K562 (cell line): ENCODE measurements around the gene NXN. TPM values are rescaled to one million over a fixed set of nuclear protein-coding genes. Genes with fewer than 3 reads are reported as not detected.

Experiments
- ATAC-seq: fragments of 200-7000 bp; cut with Tn5 transposase; 3 replicates; pipeline ENCODE4 v1.9.1; 2020; ENCODE audit warnings: moderate library complexity
- BruUV-seq: library from RNA; stranded (reverse); fragments of 400-500 nt; replicated peaks from 2 replicates; lab custom pipeline; 2021; lab: Mats Ljungman, UMichigan
- CTCF ChIA-PET: fragments of 300-600 bp; formaldehyde crosslinking; extraction: SDS; loops from one replicate; lab custom pipeline; 2021; ENCODE audit warnings: low intra/inter-chr PET ratio; lab: Yijun Ruan, JAX
- POLR2A ChIA-PET: fragments of 300-600, 350-650 bp; sonication (Branson Sonifier 250); formaldehyde crosslinking; extraction: SDS; loops from one replicate; lab custom pipeline; 2021; ENCODE audit warnings: antibody characterized with exemption, inconsistent platforms; lab: Yijun Ruan, JAX
- DNase-seq, 4 experiments: peaks; one replicate each; pipeline versions ENCODE4 v3.0.0 to v3.0.0-alpha.2; 2011 to 2018; ENCODE audit warnings: low spot score in 3 of 4, mixed read lengths in 3 of 4; ENCODE audit errors: extremely low read depth in 1 of 4
- FAIRE-seq: peaks from 2 replicates; lab custom pipeline; 2011; peaks lifted over from hg19 to GRCh38; lab: Jason Lieb, UNC
- H2AFZ ChIP-seq: 2 replicates; pipeline ENCODE4 v1.6.0; 2011; ENCODE audit warnings: low read depth, low read length, control low read depth, inconsistent platforms
- H3K27ac ChIP-seq: fragments of 200-600 bp; 3 replicates; pipeline ENCODE4 v1.8.0; 2011; ENCODE audit warnings: low read depth, mild to moderate bottlenecking, control low read depth, inconsistent platforms, low read length, moderate library complexity, mixed read lengths; ENCODE audit errors: extremely low read depth
- H3K27me3 ChIP-seq, 2 experiments: fragments of 300-600 bp in 1 of 2; 2 replicates in 1 of 2; 3 replicates in 1 of 2; pipeline versions ENCODE4 v1.6.0 to v1.8.0; 2011; ENCODE audit warnings: inconsistent platforms in 2 of 2, low read length in 2 of 2, mild to moderate bottlenecking in 1 of 2, mixed read lengths in 1 of 2, moderate library complexity in 1 of 2; ENCODE audit not compliant: control insufficient read depth in 2 of 2, insufficient read depth in 2 of 2
- H3K36me3 ChIP-seq: fragments of 300-600 bp; 3 replicates; pipeline ENCODE4 v1.8.0; 2011; ENCODE audit warnings: mild to moderate bottlenecking, low read length, inconsistent platforms; ENCODE audit not compliant: control insufficient read depth, insufficient read depth
- H3K4me1 ChIP-seq, 2 experiments: fragments of 200-600 bp in 1 of 2; replicated peaks in 1 of 2; 2 replicates in 1 of 2; 3 replicates in 1 of 2; pipeline versions ENCODE4 v1.5.1 to v1.8.0; 2011; ENCODE audit warnings: inconsistent platforms in 2 of 2, low read length in 2 of 2, mild to moderate bottlenecking in 1 of 2, mixed read lengths in 1 of 2, moderate library complexity in 1 of 2; ENCODE audit not compliant: control insufficient read depth in 2 of 2, insufficient read depth in 2 of 2
- H3K4me2 ChIP-seq: 2 replicates; pipeline ENCODE4 v1.6.1; 2011; ENCODE audit warnings: low read length, control low read depth, inconsistent platforms, mixed read lengths; ENCODE audit not compliant: insufficient read depth
- H3K4me3 ChIP-seq: fragments of 200-600 bp; sonication (generic), shearing (Covaris generic); 2 replicates; pipeline ENCODE4 v1.5.1; 2016; ENCODE audit warnings: control low read depth, inconsistent platforms
- H3K79me2 ChIP-seq: fragments of 200-600 bp; 3 replicates; pipeline ENCODE4 v1.8.0; 2011; ENCODE audit warnings: low read length, inconsistent platforms; ENCODE audit not compliant: control insufficient read depth, insufficient read depth
- H3K9ac ChIP-seq, 2 experiments: 2 replicates each; pipeline versions ENCODE4 v1.6.0 to v1.6.1; 2011; ENCODE audit warnings: low read depth in 2 of 2, low read length in 2 of 2, control low read depth in 1 of 2, inconsistent platforms in 1 of 2, mild to moderate bottlenecking in 1 of 2, mixed read lengths in 1 of 2; ENCODE audit not compliant: insufficient read depth in 1 of 2
- H3K9me1 ChIP-seq: one replicate; pipeline ENCODE4 v1.6.0; 2011; ENCODE audit warnings: inconsistent platforms, mild to moderate bottlenecking, low read length, moderate library complexity; ENCODE audit not compliant: control insufficient read depth, insufficient read depth
- H3K9me3 ChIP-seq: replicated peaks from 2 replicates; pipeline ENCODE4 v1.5.1; 2011; ENCODE audit warnings: low read depth, low read length, inconsistent platforms; ENCODE audit not compliant: control insufficient read depth, insufficient read depth
- H4K20me1 ChIP-seq: replicated peaks from 2 replicates; pipeline ENCODE4 v1.6.1; 2011; ENCODE audit warnings: low read length, inconsistent platforms, mixed read lengths; ENCODE audit not compliant: control insufficient read depth, insufficient read depth
- ARNT ChIP-seq, 2 experiments: fragments of 450-650 bp; IDR thresholded peaks; 2 replicates each; pipeline ENCODE4 v1.6.1; 2016; ENCODE audit warnings: mild to moderate bottlenecking in 1 of 2
- EP300 ChIP-seq: IDR thresholded peaks from 2 replicates; pipeline ENCODE4 v1.6.1; 2012; ENCODE audit warnings: low read length, improper control_type of control experiment
- ETS2 ChIP-seq: IDR thresholded peaks from 2 replicates; pipeline ENCODE4 v1.6.1; 2016; ENCODE audit warnings: borderline replicate concordance, missing genetic modification characterization, mild to moderate bottlenecking, moderate library complexity, missing compliant biosample characterization; ENCODE audit not compliant: poor library complexity, severe bottlenecking
- HMG20B ChIP-seq: fragments of 250-450 bp; sonication (Bioruptor Pico); IDR thresholded peaks from 2 replicates; pipeline ENCODE4 v1.5.0; 2021; ENCODE audit warnings: mild to moderate bottlenecking
- MCM5 ChIP-seq: fragments of 450-650 bp; IDR thresholded peaks from 2 replicates; pipeline ENCODE4 v1.6.1; 2016; ENCODE audit warnings: low read depth
- RBM14 ChIP-seq: fragments of 200-400 bp; formaldehyde crosslinking; IDR thresholded peaks from 2 replicates; pipeline ENCODE4 v1.6.1; 2018; ENCODE audit warnings: low read depth, mild to moderate bottlenecking, low read length, moderate library complexity, borderline replicate concordance; ENCODE audit not compliant: insufficient read depth
- TOE1 ChIP-seq, 2 experiments: fragments of 450-650 bp in 1 of 2; sonication (generic) in 1 of 2; formaldehyde crosslinking in 1 of 2; IDR thresholded peaks; 2 replicates each; pipeline versions ENCODE4 v1.7.1 to v1.8.0; 2016 to 2022; ENCODE audit warnings: borderline replicate concordance in 2 of 2, mild to moderate bottlenecking in 2 of 2, antibody characterized with exemption in 1 of 2, inconsistent platforms in 1 of 2, low read depth in 1 of 2, missing genetic modification reagents in 1 of 2, moderate library complexity in 1 of 2
- XRCC5 ChIP-seq: fragments of 200-400 bp; formaldehyde crosslinking; IDR thresholded peaks from 2 replicates; pipeline ENCODE4 v1.6.1; 2017; ENCODE audit warnings: low read depth, mild to moderate bottlenecking, low read length
- ZBTB7A ChIP-seq: IDR thresholded peaks from 2 replicates; pipeline ENCODE4 v1.6.1; 2011; ENCODE audit warnings: low read depth, mild to moderate bottlenecking, low read length, moderate library complexity, borderline replicate concordance; ENCODE audit not compliant: control insufficient read depth
- ZFP30 ChIP-seq: fragments of 250-450 bp; sonication (Bioruptor Pico); IDR thresholded peaks from 2 replicates; pipeline ENCODE4 v1.8.0; 2022; ENCODE audit warnings: moderate library complexity, mild to moderate bottlenecking, inconsistent platforms, borderline replicate concordance
- ZNF280B ChIP-seq: fragments of 250-450 bp; sonication (Bioruptor Pico); IDR thresholded peaks from 2 replicates; pipeline ENCODE4 v1.5.1; 2021; ENCODE audit warnings: mild to moderate bottlenecking
- WGBS: fragments of 100-300 bp; shearing (Covaris generic); methylation state at CpG from one replicate; pipeline ENCODE4 v1.1.6; 2016; ENCODE audit warnings: low coverage, mixed read lengths; ENCODE audit not compliant: insufficient coverage; ENCODE audit errors: missing lambda C conversion rate; 5-methylcytosine and 5-hydroxymethylcytosine counted together
- in situ Hi-C: fragments of 300-500 bp; cut with MboI; formaldehyde crosslinking; loops from 4 replicates; pipeline ENCODE4 v1.15.0; 2018; ENCODE audit warnings: inconsistent platforms, mixed read lengths
- intact Hi-C: fragments of 100-400 bp; cut with micrococcal nuclease; formaldehyde crosslinking; loops from 2 replicates; pipeline ENCODE4 v1.14.2; 2022
- polyA plus RNA-seq, 8 experiments: library from polyadenylated mRNA; depleted of rRNA in 4 of 8; stranded (reverse) in 5 of 8; unstranded in 3 of 8; fragments of >200 nt; fragmentation: Nextera tagmentation in 2 of 8; fragmentation: Illumina TruSeq in 1 of 8; extraction: Ambion mirVana in 2 of 8; extraction: Trizol in 1 of 8; gene quantifications; 2 replicates each; pipeline versions ENCODE4 v1.2.1 to v1.2.3, GENCODE V29; 2011 to 2014; ENCODE audit warnings: inconsistent platforms in 1 of 8, missing spikeins in 1 of 8
- total RNA-seq, 7 experiments: library from RNA; depleted of rRNA in 6 of 7; stranded (reverse); fragments of >200 nt in 6 of 7; fragmentation: Illumina TruSeq in 2 of 7; extraction: Trizol in 2 of 7; gene quantifications; 2 replicates each; pipeline versions ENCODE4 v1.2.1 to v1.2.3, GENCODE V29; 2011 to 2021; ENCODE audit warnings: low replicate concordance in 1 of 7

The NXN gene
- total and polyA plus RNA-seq, 9 of the 15 experiments (the other 6 are each of a cell fraction or from before 2014, with no cell fraction given): 0.08 to 0.39 (median 0.29) TPM; not detected in 5

- H3K27ac ChIP-seq: no peak overlapping the region
- POLR2A ChIA-PET: interaction anchor here (0.7 to 1.2 kb wide), 2 partner anchors 11 to 32 kb away, joined by 3 to 9 read pairs; partner anchors contain the start of genes GLOD4 and MRM3
- no TSS peak for BruUV-seq
These were observed 187.3 kb downstream of the NXN start for GRCh38 chr17:792277-792676.

More at GRCh38 chr17:792277-792676, 187.3 kb downstream of the NXN start:
- ATAC-seq (no peak), FAIRE-seq (no peak), DNase-seq (no peak)
- 93% methylated on average over 7 of the region's 9 CpGs for WGBS
- Histone ChIP-seq H3K36me3 (peaks cover 47% of the 10 kb centered on the region; the same call in 2 of the 3 replicates), H3K9me3 (no peaks in the 10 kb centered on the region), H3K9ac (no peak overlapping the region), H3K4me1 (peaks cover 0 to 4% of the 10 kb centered on the region in 2 experiments; a peak in 1 of 5 replicates), H3K27me3 (peaks cover 0 to 3% of the 10 kb centered on the region in 2 experiments; a peak in 1 of 5 replicates), H3K4me3 (no peak overlapping the region), H4K20me1 (0 out of 2 replicates have a peak, but pooled peaks cover 3% of the 10 kb centered on the region), H3K9me1 (no peaks in the 10 kb centered on the region), H2AFZ (no peak overlapping the region), H3K4me2 (no peak overlapping the region), H3K79me2 (no peaks in the 10 kb centered on the region)
- TF ChIP-seq ZFP30 (CRISPR knock-in tag) (no peak), ARNT (IDR thresholded peaks at IDR 0.05) (no peak), RBM14 (no peak), ZNF280B (CRISPR knock-in tag) (no peak), ETS2 (tag) (no peak), EP300 (no peak), XRCC5 (no peak), ZBTB7A (no peak), TOE1 (IDR thresholded peaks at IDR 0.05; ENCODE audit: borderline replicate concordance) (no peak), TOE1 (CRISPR knock-in tag; IDR thresholded peaks at IDR 0.05; ENCODE audit: borderline replicate concordance, low read depth) (no peak), MCM5 (no peak), HMG20B (CRISPR knock-in tag) (no peak)
- CTCF ChIA-PET: interaction anchor here (0.7 kb wide), 1 partner anchor 207 kb away, joined by 3 read pairs; no protein-coding TSS in a partner anchor
- in situ Hi-C loops (loop anchor here (5.0 kb wide), 1 partner anchor 265 kb away; no protein-coding TSS in a partner anchor), intact Hi-C loops (no loop called here)
